ENCODE results near the gene RNASEH1. TPM values are rescaled to one million over a fixed set of nuclear protein-coding genes. Genes with fewer than 3 reads are reported as not detected.
"Not testable (repeated sequence)": the region's sequence is repeated elsewhere in the genome, so short reads cannot be mapped to it uniquely, and the experiment has no call there.

Gene RNASEH1
- polyA plus RNA-seq, 12 donors: 10.1 to 21.0 (median 18.9) TPM; not detected in 1

- DNase-seq: no peak
Measured at GRCh38 chr2:3596901-3597417, 38.8 kb upstream of the RNASEH1 start.

- DNase-seq: no peak
Measured at GRCh38 chr2:3595985-3596384, 37.9 kb upstream of the RNASEH1 start.

GRCh38 chr2:3595404-3595803, 37.3 kb upstream of the RNASEH1 start:
- DNase-seq: no peak

DNA sequence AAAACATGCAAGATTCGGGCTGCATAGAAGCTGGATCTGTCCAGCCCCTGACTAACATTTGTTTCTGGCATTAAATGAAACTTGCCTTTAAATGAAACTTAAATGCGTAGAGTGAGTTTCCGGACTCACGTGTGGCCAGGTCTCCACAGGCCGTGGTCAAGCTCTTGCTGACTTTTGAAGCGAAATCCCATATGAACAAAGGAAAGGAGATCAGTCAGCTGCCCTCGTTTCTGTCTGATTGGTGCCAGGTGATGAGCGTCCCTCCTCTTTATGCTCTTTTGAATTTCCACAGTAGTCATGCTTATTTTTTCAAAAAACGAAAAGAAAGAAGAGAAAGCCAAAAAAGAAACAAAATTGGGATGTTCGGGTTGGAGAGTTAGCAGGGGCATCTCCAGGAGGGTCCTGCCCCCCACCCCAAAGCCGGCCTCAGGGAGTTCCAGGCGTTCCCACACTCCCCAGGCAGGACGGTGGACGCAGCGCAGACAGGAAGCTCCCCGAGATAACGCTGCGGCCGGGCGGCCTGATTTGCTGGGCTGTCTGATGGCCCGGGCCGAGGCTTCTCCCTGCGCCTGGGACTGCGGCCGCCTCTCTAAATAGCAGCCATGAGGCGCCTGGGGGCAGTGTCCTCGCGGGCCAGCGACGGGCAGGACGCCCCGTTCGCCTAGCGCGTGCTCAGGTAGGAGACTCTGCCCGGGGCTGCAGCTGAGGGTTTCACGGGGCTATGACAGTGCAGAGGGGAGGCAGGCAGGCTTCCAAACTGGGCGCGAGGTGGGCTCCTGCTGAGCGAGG, 36.6 kb upstream of the RNASEH1 start, which contains the start of gene COLEC11:
Gene COLEC11 (plus strand): TSS at position 620 of the 789 bp plus-strand sequence. CDS start 9,229 bp downstream, outside the sequence.
- no peak for DNase-seq

GRCh38 chr2:3589086-3589485, 31.0 kb upstream of the RNASEH1 start:
- no peak for DNase-seq

- DNase-seq: no peak
Measured at GRCh38 chr2:3588084-3588483, 30.0 kb upstream of the RNASEH1 start.

- DNase-seq: no peak
Measured at GRCh38 chr2:3587432-3587831, 29.3 kb upstream of the RNASEH1 start.

DNA sequence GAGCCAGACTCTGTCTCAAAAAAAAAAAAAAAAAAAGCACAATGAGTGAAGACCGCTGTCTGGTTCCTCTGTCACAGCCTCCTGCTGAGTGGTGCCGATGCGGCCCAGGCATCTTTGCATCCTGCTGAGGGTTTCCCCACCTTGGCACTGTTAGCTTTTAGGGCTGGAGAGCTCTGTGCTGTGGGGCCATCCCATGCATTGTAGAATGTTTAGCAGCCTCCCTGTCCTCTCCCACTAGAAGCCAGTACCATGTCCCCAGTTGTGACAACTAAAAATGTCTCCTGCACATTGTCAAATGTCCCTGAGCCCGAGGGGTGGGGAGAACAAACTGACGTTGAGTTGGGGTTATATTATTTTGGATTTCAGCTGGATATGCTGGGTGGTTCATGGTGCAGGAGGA, 28.9 kb upstream of the RNASEH1 start:
- DNase-seq: no peak

DNA sequence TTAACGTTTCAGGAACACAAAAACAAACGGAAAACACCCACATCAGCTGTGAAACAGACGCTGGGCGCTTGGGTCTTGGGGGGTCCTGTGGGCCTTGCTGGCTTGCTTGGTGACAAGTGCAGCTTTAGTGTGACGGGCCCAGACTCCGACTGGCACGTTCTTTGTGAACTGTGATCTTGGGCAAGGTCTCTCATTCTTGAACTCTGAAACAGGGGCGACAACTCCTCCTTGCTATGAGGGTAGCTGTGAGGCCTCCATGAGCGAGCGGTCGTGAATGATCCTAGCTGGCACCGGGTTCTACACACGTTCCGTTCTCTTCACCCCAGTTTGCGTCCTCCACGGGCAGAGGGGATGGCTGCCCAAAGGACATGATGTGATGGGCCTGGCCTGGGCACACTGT, 28.1 kb upstream of the RNASEH1 start:
- no peak for DNase-seq

DNA sequence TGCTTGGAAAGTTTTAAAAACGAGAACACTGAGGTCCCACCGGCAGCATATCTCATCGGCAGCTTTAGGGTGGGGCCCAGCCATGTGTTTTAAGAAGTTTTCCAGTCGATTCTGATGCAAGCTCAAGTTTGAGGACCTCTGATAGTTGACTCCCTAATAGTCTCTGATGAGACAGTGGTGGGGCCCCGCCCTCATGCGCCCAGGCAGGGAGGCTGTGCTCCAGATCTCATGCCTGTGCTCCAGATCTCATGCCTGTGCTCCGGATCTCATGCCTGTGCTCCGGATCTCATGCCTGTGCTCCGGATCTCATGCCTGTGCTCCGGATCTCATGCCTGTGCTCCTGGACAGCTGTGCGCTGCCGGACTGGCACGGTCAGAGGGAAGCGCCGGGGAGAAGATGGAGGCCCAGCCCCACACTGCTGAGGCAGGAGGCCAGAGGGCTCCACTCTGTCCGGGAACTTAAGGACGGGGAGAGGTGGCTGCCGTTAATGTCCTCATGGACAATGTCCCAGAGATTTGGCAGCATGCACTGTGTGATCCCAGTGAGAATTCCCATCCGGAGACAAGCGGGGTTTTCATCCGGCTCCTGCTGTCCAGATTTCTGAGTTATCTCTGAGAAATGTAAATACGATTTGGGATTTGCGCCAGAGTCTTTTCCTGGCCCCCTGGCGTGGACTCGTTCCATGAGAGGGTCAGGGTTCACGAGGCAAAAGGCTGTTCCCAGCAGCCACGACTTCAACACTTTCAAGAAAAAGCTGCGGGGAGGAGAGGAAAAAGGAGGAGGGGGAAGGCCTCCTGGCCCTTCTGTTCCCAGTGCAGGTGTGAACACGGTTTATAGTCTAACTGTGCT, 27.4 kb upstream of the RNASEH1 start:
- DNase-seq: peak; percentile 64

- DNase-seq: no peak
Measured at GRCh38 chr2:3584608-3585260, 26.6 kb upstream of the RNASEH1 start.

DNA sequence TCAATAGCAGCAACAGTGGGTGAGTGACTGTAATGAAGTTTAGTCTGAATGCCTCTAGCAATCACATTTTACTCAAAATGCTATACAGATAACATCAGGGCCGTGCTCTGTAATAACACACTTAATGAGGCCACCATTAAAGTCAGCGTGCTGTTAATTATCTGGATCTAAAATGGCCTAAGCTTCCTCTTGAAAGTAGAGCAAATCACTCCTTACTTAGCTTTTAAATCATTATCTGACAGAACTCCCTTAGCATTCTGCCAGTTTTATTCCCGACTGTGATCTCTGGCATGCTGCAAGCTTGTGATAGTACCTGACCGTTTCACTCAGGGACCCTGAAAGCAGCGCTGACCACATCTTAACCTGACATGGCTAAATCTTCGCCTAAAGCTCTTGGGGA, 25.9 kb upstream of the RNASEH1 start:
- DNase-seq: no peak

- no peak for DNase-seq
Measured at GRCh38 chr2:3581367-3582262, 23.5 kb upstream of the RNASEH1 start.

- no peak for DNase-seq
Measured at GRCh38 chr2:3580449-3580848, 22.3 kb upstream of the RNASEH1 start.

DNA sequence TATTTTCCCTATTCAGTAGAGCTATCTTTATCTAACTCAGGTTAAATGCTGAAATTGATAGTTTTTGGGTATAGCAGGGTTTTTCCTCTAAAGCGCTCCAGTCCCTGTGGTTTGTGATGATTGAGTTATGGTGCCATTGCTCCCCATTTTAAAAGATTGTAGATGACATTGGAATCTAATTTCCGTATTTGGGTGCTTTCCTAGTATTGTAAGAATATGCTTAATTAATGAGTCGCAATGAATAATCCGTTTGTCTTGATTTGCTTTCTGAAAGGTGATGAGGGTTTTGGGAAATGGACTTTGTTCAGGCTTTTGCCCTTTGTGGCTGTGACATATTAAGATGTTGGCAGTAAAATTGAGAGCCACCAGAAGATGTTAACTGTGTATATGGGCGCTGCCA, 20.9 kb upstream of the RNASEH1 start:
- DNase-seq: no peak

GRCh38 chr2:3576263-3576630, 18.1 kb upstream of the RNASEH1 start:
- not testable (repeated sequence) for DNase-seq

DNA sequence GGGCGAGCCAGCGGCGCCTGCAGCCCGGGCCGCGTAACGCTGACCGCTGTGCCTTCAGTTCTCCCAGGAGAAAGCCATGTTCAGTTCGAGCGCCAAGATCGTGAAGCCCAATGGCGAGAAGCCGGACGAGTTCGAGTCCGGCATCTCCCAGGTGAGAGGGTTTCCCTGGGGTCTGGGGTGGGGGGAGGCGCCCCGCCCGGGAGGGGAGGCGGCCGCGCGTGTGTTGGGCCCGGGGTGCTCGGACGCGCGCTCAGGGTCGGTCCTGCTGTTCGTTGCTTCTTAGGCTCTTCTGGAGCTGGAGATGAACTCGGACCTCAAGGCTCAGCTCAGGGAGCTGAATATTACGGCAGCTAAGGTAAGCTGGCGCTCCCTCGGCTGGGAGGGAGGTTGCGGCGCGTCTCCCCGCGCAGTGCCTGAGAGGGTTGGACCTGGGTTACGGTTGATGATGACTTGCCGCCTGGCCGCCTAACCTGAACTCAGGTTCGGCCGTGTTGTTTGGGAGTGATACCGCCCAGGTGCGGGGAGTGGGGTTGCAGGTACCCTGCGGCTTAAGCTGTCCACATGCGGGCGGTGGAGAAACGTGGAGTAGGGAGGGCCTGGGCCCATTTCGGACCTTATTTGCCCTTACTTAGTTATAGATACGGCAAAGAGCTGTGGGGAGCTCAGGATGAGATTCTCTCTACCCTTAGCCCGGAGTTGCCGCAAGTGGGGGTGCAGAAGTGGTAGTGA, 17.6 kb upstream of the RNASEH1 start:
- DNase-seq: peak; percentile 11

GRCh38 chr2:3574155-3574554, 16.0 kb upstream of the RNASEH1 start:
- no peak for DNase-seq

GRCh38 chr2:3572620-3573019, 14.5 kb upstream of the RNASEH1 start:
- no peak for DNase-seq

DNA sequence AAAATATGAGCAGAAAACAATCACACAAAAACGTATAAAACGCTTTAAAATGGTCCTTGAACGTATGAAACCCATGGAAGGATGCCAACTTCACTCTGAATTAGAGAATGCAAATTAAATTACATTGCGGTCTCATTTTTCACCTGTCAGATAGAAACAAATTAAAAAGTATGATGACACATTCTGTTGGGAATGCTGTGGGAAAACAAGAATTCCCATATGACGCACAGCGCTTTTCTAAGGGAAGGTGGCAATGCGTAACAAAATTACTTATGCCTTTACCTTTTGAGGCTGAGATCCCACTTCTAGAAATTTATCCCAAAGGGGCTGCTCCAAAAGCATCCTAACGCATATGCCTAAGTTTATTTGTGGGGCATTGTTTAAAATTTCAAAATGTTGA, 13.2 kb upstream of the RNASEH1 start:
- DNase-seq: no peak

Data from muscle of arm (tissue), 12 donors.